Calu3 (cell line): ENCODE data around the gene PLXNA4. TPM values are rescaled to one million over a fixed set of nuclear protein-coding genes. Genes with fewer than 3 reads are reported as not detected.

Experiments
- BruUV-seq: library from RNA; stranded (reverse); fragments of 400-500 nt; replicated peaks from 2 replicates; lab custom pipeline; 2021; lab: Mats Ljungman, UMichigan
- CTCF ChIA-PET: fragments of 300-600 bp; sonication (Branson Sonifier 250); formaldehyde crosslinking; loops from one replicate; lab custom pipeline; 2022; ENCODE audit warnings: antibody characterized with exemption; lab: Charles Lee
- DNase-seq: peaks from one replicate; pipeline ENCODE4 v3.0.0; 2022
- H3K27ac Mint-ChIP-seq: one replicate; pipeline ENCODE4 v1.8.0; 2022; ENCODE audit warnings: mixed read lengths; ENCODE audit not compliant: unreplicated experiment
- H3K27me3 Mint-ChIP-seq: one replicate; pipeline ENCODE4 v1.8.0; 2022; ENCODE audit warnings: mixed read lengths; ENCODE audit not compliant: unreplicated experiment
- H3K36me3 Mint-ChIP-seq: one replicate; pipeline ENCODE4 v1.8.0; 2022; ENCODE audit warnings: mild to moderate bottlenecking, moderate library complexity, mixed read lengths; ENCODE audit not compliant: insufficient read depth, unreplicated experiment
- H3K4me1 Mint-ChIP-seq: one replicate; pipeline ENCODE4 v1.8.0; 2022; ENCODE audit warnings: mild to moderate bottlenecking, low read depth, mixed read lengths; ENCODE audit not compliant: unreplicated experiment
- H3K4me3 Mint-ChIP-seq: one replicate; pipeline ENCODE4 v1.8.0; 2022; ENCODE audit warnings: mild to moderate bottlenecking, low read depth, moderate library complexity, mixed read lengths; ENCODE audit not compliant: unreplicated experiment
- H3K9me3 Mint-ChIP-seq: one replicate; pipeline ENCODE4 v1.8.0; 2022; ENCODE audit warnings: low read depth, mixed read lengths; ENCODE audit not compliant: unreplicated experiment
- CTCF ChIP-seq: fragments of 200-600 bp; IDR thresholded peaks from one replicate; pipeline ENCODE4 v1.8.0; 2022; ENCODE audit warnings: antibody characterized with exemption; ENCODE audit not compliant: unreplicated experiment
- intact Hi-C: fragments of 100-400 bp; cut with micrococcal nuclease; formaldehyde crosslinking; loops from one replicate; pipeline ENCODE4 v1.10.0; 2022; ENCODE audit not compliant: unreplicated experiment
- total RNA-seq: library from RNA; stranded (reverse); gene quantifications from 2 replicates; pipeline ENCODE4 v1.2.3, GENCODE V29; 2022

PLXNA4 gene
- total RNA-seq, 1 experiment from 2014 or later = not detected

GRCh38 chr7:132560825-132561529 lies 15.3 kb downstream of the PLXNA4 start:
- no peaks in the 10 kb centered on the region for H3K36me3 Mint-ChIP-seq
- H3K9me3 Mint-ChIP-seq = no peaks in the 10 kb centered on the region
- H3K27ac Mint-ChIP-seq = no peak overlapping the region
- no peak overlapping the region for H3K4me3 Mint-ChIP-seq
- CTCF ChIA-PET = no interaction called here
- TF ChIP-seq CTCF = no peak
- no peak for DNase-seq
- intact Hi-C loops = no loop called here
- no peaks in the 10 kb centered on the region for H3K4me1 Mint-ChIP-seq
- H3K27me3 Mint-ChIP-seq = peaks cover 80% of the 10 kb centered on the region
- BruUV-seq = no TSS peak

GRCh38 chr7:132560105-132560504 lies 16.2 kb downstream of the PLXNA4 start:
- H3K9me3 Mint-ChIP-seq = no peaks in the 10 kb centered on the region
- no TSS peak for BruUV-seq
- H3K36me3 Mint-ChIP-seq = no peaks in the 10 kb centered on the region
- no peak for DNase-seq
- no peak for TF ChIP-seq CTCF
- peaks cover 72% of the 10 kb centered on the region for H3K27me3 Mint-ChIP-seq
- H3K4me3 Mint-ChIP-seq = no peak overlapping the region
- CTCF ChIA-PET = no interaction called here
- no peak overlapping the region for H3K27ac Mint-ChIP-seq
- intact Hi-C loops = no loop called here
- H3K4me1 Mint-ChIP-seq = no peaks in the 10 kb centered on the region

GRCh38 chr7:132558815-132559214 lies 17.5 kb downstream of the PLXNA4 start:
- H3K4me1 Mint-ChIP-seq = no peaks in the 10 kb centered on the region
- H3K4me3 Mint-ChIP-seq = no peak overlapping the region
- DNase-seq = no peak
- intact Hi-C loops = no loop called here
- CTCF ChIA-PET = no interaction called here
- BruUV-seq = no TSS peak
- peaks cover 71% of the 10 kb centered on the region for H3K27me3 Mint-ChIP-seq
- TF ChIP-seq CTCF = no peak
- H3K36me3 Mint-ChIP-seq = no peaks in the 10 kb centered on the region
- H3K9me3 Mint-ChIP-seq = no peaks in the 10 kb centered on the region
- H3K27ac Mint-ChIP-seq = no peak overlapping the region

GRCh38 chr7:132557489-132558044 lies 18.7 kb downstream of the PLXNA4 start:
- BruUV-seq = no TSS peak
- CTCF ChIA-PET = no interaction called here

More at GRCh38 chr7:132557489-132558044, 18.7 kb downstream of the PLXNA4 start:
- Mint-ChIP-seq H3K4me1 (no peaks in the 10 kb centered on the region), H3K9me3 (no peaks in the 10 kb centered on the region), H3K27ac (no peak overlapping the region), H3K36me3 (no peaks in the 10 kb centered on the region), H3K4me3 (no peak overlapping the region), H3K27me3 (peaks cover 59% of the 10 kb centered on the region)
- no peak for TF ChIP-seq CTCF
- intact Hi-C loops = no loop called here
- DNase-seq = no peak
